AG09309 (cell line): ENCODE measurements around the gene RNF213.

Source experiments
- DNase-seq: peaks from one replicate; pipeline ENCODE4 v3.0.0-alpha.2; 2010; ENCODE audit warnings: low read depth
- H3K4me3 ChIP-seq: 2 replicates; pipeline ENCODE4 v1.5.1; 2011; ENCODE audit warnings: mild to moderate bottlenecking, low read depth, low read length, moderate library complexity; ENCODE audit not compliant: control insufficient read depth
- CTCF ChIP-seq: IDR thresholded peaks from 2 replicates; pipeline ENCODE4 v1.5.1; 2011; ENCODE audit warnings: mild to moderate bottlenecking, low read depth, low read length, inconsistent platforms; ENCODE audit not compliant: insufficient read depth, control insufficient read depth; ENCODE audit errors: missing control alignments

Gene RNF213

DNA sequence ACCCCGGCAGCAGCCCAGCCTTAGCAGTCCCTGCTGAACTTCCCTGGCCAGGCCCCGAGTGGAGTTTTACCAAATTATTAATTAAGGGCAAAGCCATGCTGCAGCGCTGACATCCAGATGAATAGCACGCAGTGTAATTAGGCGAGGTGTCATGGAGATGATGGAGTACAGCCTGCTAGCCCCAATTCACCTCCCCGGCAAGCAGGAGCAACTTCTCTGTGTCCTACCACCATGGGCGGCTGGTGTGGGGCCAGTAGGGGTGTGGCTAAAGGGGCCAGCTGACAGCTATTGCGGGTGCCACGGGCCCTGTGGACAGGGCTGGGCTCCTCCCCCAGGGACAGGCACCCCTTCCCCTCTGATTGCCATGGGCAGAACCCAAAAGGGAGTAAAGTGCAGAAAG lies 178.8 kb downstream of the RNF213 start:
- DNase-seq = no peak
- no peak for TF ChIP-seq CTCF
- H3K4me3 ChIP-seq = no peak overlapping the region

DNA sequence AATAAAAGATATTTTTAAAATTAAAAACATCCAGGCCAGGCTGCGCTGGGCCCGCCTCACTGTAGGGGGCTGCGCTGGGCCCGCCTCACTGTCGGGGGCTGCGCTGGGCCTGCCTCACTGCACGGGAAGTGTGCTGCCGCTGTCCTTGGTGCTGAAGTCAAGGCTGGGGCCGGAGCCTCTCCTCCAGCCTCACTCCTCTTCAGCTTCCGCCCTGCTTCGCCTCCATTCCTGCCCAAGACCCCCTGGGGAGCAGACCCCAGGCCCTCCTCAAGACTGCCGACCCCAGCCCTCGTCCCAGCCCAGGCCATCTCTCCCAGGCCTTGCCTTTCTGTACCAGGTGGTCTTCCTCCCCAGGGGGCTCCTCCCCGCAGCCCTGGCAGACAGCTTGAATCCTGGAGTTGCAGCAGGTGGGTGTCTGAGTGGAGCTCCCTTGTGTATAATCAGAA lies 180.5 kb downstream of the RNF213 start:
- no peak for TF ChIP-seq CTCF
- no peak for DNase-seq
- H3K4me3 ChIP-seq = no peak overlapping the region

DNA sequence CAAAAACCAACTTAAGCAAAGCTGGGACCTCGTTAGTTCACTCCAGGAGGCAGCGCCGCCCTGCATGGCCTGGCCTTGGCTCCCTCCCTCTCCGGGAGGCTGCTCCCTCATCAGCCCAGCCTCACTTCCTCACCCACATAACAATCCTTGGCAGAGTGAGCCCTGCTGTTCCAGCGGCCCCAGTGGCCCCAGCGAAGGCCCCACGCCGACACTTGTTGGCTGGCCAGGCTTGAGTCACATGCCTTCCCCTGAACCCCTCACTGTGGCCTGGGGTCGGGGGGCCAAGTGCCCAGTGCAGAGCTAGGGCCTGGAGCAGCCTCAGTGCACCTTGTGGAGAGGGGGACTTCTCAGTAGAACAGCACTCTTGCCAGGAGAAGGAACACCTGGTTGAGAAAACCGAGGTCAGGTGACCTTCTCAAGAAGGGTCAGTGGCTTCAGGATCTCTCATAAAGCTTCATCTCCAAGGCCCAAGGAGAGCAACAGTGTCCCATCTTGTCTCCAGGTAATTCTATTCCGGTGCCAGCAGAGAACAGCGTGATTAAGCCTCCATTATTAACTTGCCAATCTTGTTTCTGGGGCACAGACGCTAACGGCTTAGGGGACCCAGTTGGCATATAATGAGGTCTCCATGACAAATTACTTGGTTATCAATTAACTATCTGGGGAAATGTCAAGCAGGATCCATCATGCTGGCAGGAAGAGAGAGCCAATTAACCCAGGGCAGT lies 181.1 kb downstream of the RNF213 start:
- no peak overlapping the region for H3K4me3 ChIP-seq
- no peak for TF ChIP-seq CTCF
- DNase-seq = no peak

- no peak for TF ChIP-seq CTCF
- no peak for DNase-seq
- H3K4me3 ChIP-seq = no peak overlapping the region
Measured at GRCh38 chr17:80442323-80442659, 181.6 kb downstream of the RNF213 start.

- DNase-seq = no peak
- TF ChIP-seq CTCF = no peak
- H3K4me3 ChIP-seq = no peak overlapping the region
Measured at GRCh38 chr17:80442764-80443163, 182.1 kb downstream of the RNF213 start.

GRCh38 chr17:80443498-80443897 lies 182.8 kb downstream of the RNF213 start:
- DNase-seq = no peak
- TF ChIP-seq CTCF = no peak
- H3K4me3 ChIP-seq = no peak overlapping the region
